Adrenal gland (tissue), 12 donors: Measurements from ENCODE around the gene RRP1. TPM values are rescaled to one million over a fixed set of nuclear protein-coding genes. Genes with fewer than 3 reads are reported as not detected.
A peak's percentile ranks its signal among the peaks of the same experiment; 100 is the strongest.

Experiments used
- DNase-seq, 7 donors: peaks; one replicate each; pipeline ENCODE4 v3.0.0-alpha.2; 2019 to 2020
- H3K27ac ChIP-seq, 5 donors: fragments of 200-600 bp; sonication (generic) in 4 of 5; 1 replicate in 3 of 5; 2 replicates in 2 of 5; pipeline versions ENCODE4 v1.5.1 to v1.8.0; 2016 to 2020; ENCODE audit warnings: mild to moderate bottlenecking in 1 of 5
- H3K27me3 ChIP-seq: fragments of 200-600 bp; 2 replicates; pipeline ENCODE4 v1.8.0; 2021
- H3K36me3 ChIP-seq, 2 donors: fragments of 200-600 bp; replicated peaks in 1 of 2; 1 replicate in 1 of 2; 2 replicates in 1 of 2; pipeline versions ENCODE4 v1.5.1 to v1.8.0; 2018 to 2022
- H3K4me1 ChIP-seq, 2 donors: fragments of 200-600 bp; replicated peaks in 1 of 2; 1 replicate in 1 of 2; 2 replicates in 1 of 2; pipeline versions ENCODE4 v1.5.1 to v1.8.0; 2018 to 2021
- H3K4me3 ChIP-seq, 4 donors: fragments of 200-600 bp; sonication (generic) in 3 of 4; one replicate each; pipeline ENCODE4 v1.5.1; 2016 to 2018
- H3K9me3 ChIP-seq, 3 donors: fragments of 200-600 bp; sonication (generic) in 1 of 3; replicated peaks in 1 of 3; 1 replicate in 2 of 3; 2 replicates in 1 of 3; pipeline versions ENCODE4 v1.5.1 to v1.8.0; 2016 to 2021
- POLR2A ChIP-seq, 2 donors: fragments of 450-650 bp; IDR thresholded peaks; one replicate each; pipeline ENCODE4 v1.6.1; 2017; ENCODE audit warnings: antibody characterized with exemption in 2 of 2, mild to moderate bottlenecking in 2 of 2, moderate library complexity in 1 of 2
- WGBS, 4 donors: extraction: QIAGEN DNeasy Blood & Tissue Kit in 2 of 4; methylation state at CpG; one replicate each; pipeline versions ENCODE4 v1.1.5 to v1.1.7; 2013 to 2017; 5-methylcytosine and 5-hydroxymethylcytosine counted together
- intact Hi-C, 2 donors: fragments of 100-400 bp; cut with DNase I; formaldehyde crosslinking; loops; one replicate each; pipeline versions ENCODE4 v1.14.1 to v1.15.0; 2022 to 2023
- polyA plus RNA-seq, 3 donors: library from polyadenylated mRNA; stranded (reverse); fragments of 200-250 nt in 2 of 3; fragments of 350-450 nt in 1 of 3; fragmentation: Illumina TruSeq in 1 of 3; extraction: RNeasy Lipid Tissue Mini Kit (QIAGEN cat#74804) in 1 of 3; gene quantifications; one replicate each; pipeline ENCODE4 v1.2.3, GENCODE V29; 2013 to 2014
- total RNA-seq, 9 donors: library from RNA; depleted of rRNA in 4 of 9; stranded (reverse); fragments of >200 nt in 4 of 9; fragments of 120-200 nt in 1 of 9; fragmentation: NEBNext Ultra II Directional in 1 of 9; extraction: Animal tissue kit (Norgen Biotek cat#: 25700) in 1 of 9; gene quantifications; one replicate each; pipeline versions ENCODE4 v1.1.0 to v1.2.4, GENCODE V29; 2013 to 2023
- TF ChIP-seq, protein P1 (sequence below), 6 experiments: fragments of 450-650 bp in 4 of 6; fragments of 200-600 bp in 2 of 6; sonication (generic) in 1 of 6; IDR thresholded peaks; 1 replicate in 5 of 6; 2 replicates in 1 of 6; pipeline versions ENCODE4 v1.5.1 to v1.8.0; 2016 to 2021; ENCODE audit warnings: antibody characterized with exemption in 6 of 6, mild to moderate bottlenecking in 2 of 6, moderate library complexity in 1 of 6
- donor health status: healthy with polysubstance abuse.
- donor health status: Bipolar disorder and iron deficiency.
- donor health status: DM: yes; HTN: yes; CAD: no.
- donor health status: DM: no; HTN: no; CAD: no.
- donor health status: DM: no; HTN: no; CAD: no.
- donor health status: DM: yes; HTN: yes; CAD: no.

The RRP1 gene
- total and polyA plus RNA-seq, 12 donors: 12.8 to 29.8 (median 19.8) TPM

DNA sequence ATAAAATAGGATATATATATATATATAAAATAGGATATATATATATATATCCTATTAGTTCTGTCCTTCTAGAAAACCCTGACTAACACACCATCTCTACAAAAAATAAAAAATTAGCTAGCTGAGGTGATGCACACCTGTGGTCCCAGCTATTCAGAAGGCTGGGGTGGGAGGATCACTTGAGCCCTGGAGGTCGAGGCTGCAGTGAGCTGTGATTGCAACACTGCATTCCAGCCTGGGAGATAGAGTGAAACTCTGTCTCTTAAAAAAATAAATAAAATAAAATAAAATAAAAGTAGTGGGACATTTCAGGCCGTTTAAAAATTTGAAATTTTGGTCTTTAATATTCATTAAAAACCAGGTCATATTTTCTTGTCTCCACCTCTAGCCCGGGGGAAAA lies 4.2 kb upstream of the RRP1 start:
- Histone ChIP-seq H3K9me3 (no peaks in the 10 kb centered on the region), H3K4me1 (peaks cover 0 to 7% of the 10 kb centered on the region in 2 donors), H3K27ac (no peak overlapping the region), H3K36me3 (no peaks in the 10 kb centered on the region), H3K27me3 (no peaks in the 10 kb centered on the region), H3K4me3 (no peak overlapping the region)
- WGBS, 4 donors: 40 to 51% (median 46%) methylated on average over 3 of the region's 3 CpGs
- TF ChIP-seq, protein P1, sequence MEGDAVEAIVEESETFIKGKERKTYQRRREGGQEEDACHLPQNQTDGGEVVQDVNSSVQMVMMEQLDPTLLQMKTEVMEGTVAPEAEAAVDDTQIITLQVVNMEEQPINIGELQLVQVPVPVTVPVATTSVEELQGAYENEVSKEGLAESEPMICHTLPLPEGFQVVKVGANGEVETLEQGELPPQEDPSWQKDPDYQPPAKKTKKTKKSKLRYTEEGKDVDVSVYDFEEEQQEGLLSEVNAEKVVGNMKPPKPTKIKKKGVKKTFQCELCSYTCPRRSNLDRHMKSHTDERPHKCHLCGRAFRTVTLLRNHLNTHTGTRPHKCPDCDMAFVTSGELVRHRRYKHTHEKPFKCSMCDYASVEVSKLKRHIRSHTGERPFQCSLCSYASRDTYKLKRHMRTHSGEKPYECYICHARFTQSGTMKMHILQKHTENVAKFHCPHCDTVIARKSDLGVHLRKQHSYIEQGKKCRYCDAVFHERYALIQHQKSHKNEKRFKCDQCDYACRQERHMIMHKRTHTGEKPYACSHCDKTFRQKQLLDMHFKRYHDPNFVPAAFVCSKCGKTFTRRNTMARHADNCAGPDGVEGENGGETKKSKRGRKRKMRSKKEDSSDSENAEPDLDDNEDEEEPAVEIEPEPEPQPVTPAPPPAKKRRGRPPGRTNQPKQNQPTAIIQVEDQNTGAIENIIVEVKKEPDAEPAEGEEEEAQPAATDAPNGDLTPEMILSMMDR (IDR thresholded peaks at IDR 0.05): no peak
- no peak for TF ChIP-seq POLR2A (IDR thresholded peaks at IDR 0.05)
- no peak for DNase-seq
- intact Hi-C loops: no loop called here

DNA sequence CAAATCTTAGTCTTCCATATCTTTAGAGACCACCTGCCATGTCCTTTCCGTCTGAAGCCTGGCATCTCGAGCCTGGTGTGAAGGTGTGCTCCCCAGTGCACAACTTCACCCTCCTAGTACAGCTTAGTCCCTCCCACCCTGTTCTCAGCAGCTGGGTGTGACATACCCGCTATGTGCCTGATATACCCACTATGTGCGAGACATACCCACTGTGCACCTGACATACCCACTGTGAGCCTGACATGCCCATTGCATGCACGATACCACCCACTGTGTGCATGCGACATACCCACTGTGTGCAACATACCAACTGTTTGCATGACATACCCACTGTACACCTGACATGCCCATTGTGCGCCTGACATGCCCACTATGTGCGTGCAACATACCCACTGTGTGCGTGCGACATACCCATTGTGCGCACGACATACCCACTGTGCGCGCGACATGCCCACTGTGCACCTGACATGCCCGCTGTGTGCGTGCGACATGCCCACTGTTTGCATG lies 3.0 kb upstream of the RRP1 start:
- no peak for TF ChIP-seq POLR2A (IDR thresholded peaks at IDR 0.05)
- TF ChIP-seq, protein P1 (IDR thresholded peaks at IDR 0.05): no peak
- no peak overlapping the region for H3K4me3 ChIP-seq
- no peaks in the 10 kb centered on the region for H3K36me3 ChIP-seq
- no peaks in the 10 kb centered on the region for H3K27me3 ChIP-seq
- peaks cover 0 to 16% of the 10 kb centered on the region in 2 donors for H3K4me1 ChIP-seq
- no peak overlapping the region for H3K27ac ChIP-seq
- no peak for DNase-seq
- 85 to 89% (median 87%) methylated on average over 13 to 18 of the region's 18 CpGs for WGBS, 4 donors
- intact Hi-C loops: no loop called here
- H3K9me3 ChIP-seq: no peaks in the 10 kb centered on the region

- 90 to 94% (median 94%) methylated on average over 13 to 38 of the region's 38 CpGs for WGBS, 4 donors
- Histone ChIP-seq H3K4me3 (no peak overlapping the region), H3K27ac (no peak overlapping the region), H3K9me3 (no peaks in the 10 kb centered on the region), H3K4me1 (peaks cover 0 to 16% of the 10 kb centered on the region in 2 donors), H3K27me3 (no peaks in the 10 kb centered on the region), H3K36me3 (peaks cover 0 to 4% of the 10 kb centered on the region in 2 donors)
- intact Hi-C loops: no loop called here
- DNase-seq: no peak
- TF ChIP-seq, protein P1 (IDR thresholded peaks at IDR 0.05): no peak
- no peak for TF ChIP-seq POLR2A (IDR thresholded peaks at IDR 0.05)
These were observed 2.5 kb upstream of the RRP1 start for GRCh38 chr21:43786807-43787440.

GRCh38 chr21:43790010-43790524 lies 690 bp downstream of the RRP1 start:
- no peak for TF ChIP-seq POLR2A (IDR thresholded peaks at IDR 0.05)
- TF ChIP-seq, protein P1 (IDR thresholded peaks at IDR 0.05): no peak
- H3K9me3 ChIP-seq: no peaks in the 10 kb centered on the region
- intact Hi-C loops: no loop called here
- no peaks in the 10 kb centered on the region for H3K27me3 ChIP-seq
- H3K27ac ChIP-seq: peak overlapping the region in 1 of 5 donors; percentile 79
- DNase-seq: no peak
- peak overlapping the region; percentile 35 to 98 (median 64) for H3K4me3 ChIP-seq
- WGBS, 4 donors: 9 to 19% (median 13%) methylated on average over 13 of the region's 13 CpGs
- H3K4me1 ChIP-seq: peaks cover 0 to 16% of the 10 kb centered on the region in 2 donors
- H3K36me3 ChIP-seq: peaks cover 0 to 33% of the 10 kb centered on the region in 2 donors
